Neural cell (in vitro differentiated cells): ENCODE results near the gene FBXO46. TPM values are rescaled to one million over a fixed set of nuclear protein-coding genes. Genes with fewer than 3 reads are reported as not detected.

ENCODE experiments used
- H2AFZ ChIP-seq: fragments of 200-600, 300-800 bp; sonication (generic), shearing (Covaris generic); 2 replicates; pipeline ENCODE4 v1.6.0; 2014; ENCODE audit warnings: low read depth, mild to moderate bottlenecking, antibody characterized with exemption, low read length, moderate library complexity
- H3F3A ChIP-seq: fragments of 200-600 bp; shearing (Covaris generic); 2 replicates; pipeline ENCODE4 v1.6.1; 2016; ENCODE audit warnings: mild to moderate bottlenecking, moderate library complexity, mixed read lengths, antibody characterized with exemption, low read length; ENCODE audit not compliant: insufficient read depth, poor library complexity, severe bottlenecking
- H3K27ac ChIP-seq: fragments of 200-600, 300-800 bp; sonication (generic), shearing (Covaris generic); 2 replicates; pipeline ENCODE4 v1.5.1; 2014; ENCODE audit warnings: mild to moderate bottlenecking, low read length, moderate library complexity
- H3K27me3 ChIP-seq: fragments of 300-800, 200-600 bp; sonication (generic), shearing (Covaris generic); 2 replicates; pipeline ENCODE4 v1.6.0; 2014; ENCODE audit warnings: mild to moderate bottlenecking, low read depth, low read length, moderate library complexity; ENCODE audit not compliant: insufficient read depth
- H3K36me3 ChIP-seq: fragments of 300-800, 200-600 bp; sonication (generic), shearing (Covaris generic); 2 replicates; pipeline ENCODE4 v1.5.1; 2014; ENCODE audit warnings: mild to moderate bottlenecking, antibody characterized with exemption, low read length, moderate library complexity; ENCODE audit not compliant: insufficient read depth
- H3K4me2 ChIP-seq: fragments of 300-800, 200-600 bp; sonication (generic), shearing (Covaris generic); 2 replicates; pipeline ENCODE4 v1.6.0; 2014; ENCODE audit warnings: mild to moderate bottlenecking, low read length
- H3K4me3 ChIP-seq: fragments of 300-800, 200-600 bp; sonication (generic), shearing (Covaris generic); 2 replicates; pipeline ENCODE4 v1.5.1; 2014; ENCODE audit warnings: mild to moderate bottlenecking, low read length, moderate library complexity
- H3K79me2 ChIP-seq: fragments of 200-600 bp; shearing (Covaris generic); replicated peaks from 2 replicates; pipeline ENCODE4 v1.6.0; 2014; ENCODE audit warnings: mild to moderate bottlenecking, low read length, moderate library complexity; ENCODE audit not compliant: insufficient read depth
- H3K9ac ChIP-seq: fragments of 300-800, 200-600 bp; sonication (generic), shearing (Covaris generic); 2 replicates; pipeline ENCODE4 v1.6.1; 2016; ENCODE audit warnings: mild to moderate bottlenecking, low read length, mixed read lengths
- H3K9me2 ChIP-seq: fragments of 200-600 bp; shearing (Covaris generic); 2 replicates; pipeline ENCODE4 v1.6.1; 2016; ENCODE audit warnings: mild to moderate bottlenecking, low read length, mixed read lengths; ENCODE audit not compliant: insufficient read depth
- H3K9me3 ChIP-seq: fragments of 200-600, 300-800 bp; sonication (generic), shearing (Covaris generic); 2 replicates; pipeline ENCODE4 v1.6.1; 2016; ENCODE audit warnings: mild to moderate bottlenecking, mixed run types, low read length, moderate library complexity, mixed read lengths
- H4K20me1 ChIP-seq: fragments of 200-600 bp; shearing (Covaris generic); 2 replicates; pipeline ENCODE4 v1.6.1; 2016; ENCODE audit warnings: mild to moderate bottlenecking, mixed run types; ENCODE audit not compliant: insufficient read depth
- EP300 ChIP-seq: fragments of 450-650 bp; conservative IDR thresholded peaks from 2 replicates; pipeline ENCODE4 v1.6.1; 2014; ENCODE audit warnings: antibody characterized with exemption, mild to moderate bottlenecking, moderate library complexity; ENCODE audit not compliant: poor library complexity, severe bottlenecking
- EZH2 ChIP-seq: fragments of 200-600, 300-800 bp; shearing (Covaris generic), sonication (generic); IDR thresholded peaks from 2 replicates; pipeline ENCODE4 v1.6.1; 2014; ENCODE audit warnings: antibody characterized with exemption, low read length, borderline replicate concordance, mild to moderate bottlenecking; ENCODE audit not compliant: insufficient read depth, poor library complexity, severe bottlenecking
- MXI1 ChIP-seq: fragments of 450-650 bp; conservative IDR thresholded peaks from 2 replicates; pipeline ENCODE4 v1.6.1; 2014; ENCODE audit warnings: antibody characterized with exemption, mild to moderate bottlenecking; ENCODE audit not compliant: poor library complexity, severe bottlenecking
- POLR2AphosphoS5 ChIP-seq: IDR thresholded peaks from 2 replicates; pipeline ENCODE4 v1.6.1; 2012
- RAD21 ChIP-seq: fragments of 450-650 bp; conservative IDR thresholded peaks from 2 replicates; pipeline ENCODE4 v1.6.1; 2014; ENCODE audit warnings: antibody characterized with exemption, mild to moderate bottlenecking, moderate library complexity
- SMC3 ChIP-seq: fragments of 450-650 bp; conservative IDR thresholded peaks from 2 replicates; pipeline ENCODE4 v1.6.1; 2014; ENCODE audit warnings: antibody characterized with exemption, mild to moderate bottlenecking, moderate library complexity; ENCODE audit not compliant: poor library complexity
- TAF1 ChIP-seq: IDR thresholded peaks from 2 replicates; pipeline ENCODE4 v1.6.1; 2012; ENCODE audit warnings: low read depth
- polyA plus RNA-seq: library from polyadenylated mRNA; depleted of rRNA; stranded (reverse); fragments of >200 nt; gene quantifications from 2 replicates; pipeline ENCODE4 v1.2.3, GENCODE V29; 2014
- TF ChIP-seq, protein P1 (sequence below): IDR thresholded peaks from 2 replicates; pipeline ENCODE4 v1.6.1; 2012; ENCODE audit warnings: borderline replicate concordance
- TF ChIP-seq, protein P2 (sequence below): fragments of 450-650 bp; IDR thresholded peaks from 2 replicates; pipeline ENCODE4 v1.5.1; 2014; ENCODE audit warnings: antibody characterized with exemption, mild to moderate bottlenecking, moderate library complexity; ENCODE audit not compliant: poor library complexity, severe bottlenecking

Gene FBXO46
- polyA plus RNA-seq, 1 donor from 2014 or later: 12.5 TPM

DNA sequence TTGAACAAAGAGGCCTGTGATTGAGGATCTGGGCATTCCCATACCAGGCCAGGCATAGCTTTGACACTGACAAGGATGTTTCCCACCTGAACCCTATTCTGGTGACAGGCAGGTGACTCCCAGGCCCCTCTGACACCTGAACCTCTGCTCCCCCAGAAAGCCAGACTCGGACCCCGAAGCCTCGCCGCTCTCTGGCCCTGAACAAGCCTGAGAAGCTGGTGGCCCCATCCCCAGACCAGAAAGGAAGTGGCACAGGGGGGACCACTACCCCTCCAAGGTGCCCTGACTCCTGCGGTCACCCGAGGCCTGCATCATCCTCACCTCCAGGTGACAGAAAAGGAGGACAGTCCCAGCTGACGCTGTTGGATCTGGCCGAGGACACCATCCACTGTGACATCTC is 23.6 kb upstream of the FBXO46 start:
- no peak overlapping the region for H3K27ac ChIP-seq
- no peak for TF ChIP-seq SMC3
- TF ChIP-seq, protein P1, sequence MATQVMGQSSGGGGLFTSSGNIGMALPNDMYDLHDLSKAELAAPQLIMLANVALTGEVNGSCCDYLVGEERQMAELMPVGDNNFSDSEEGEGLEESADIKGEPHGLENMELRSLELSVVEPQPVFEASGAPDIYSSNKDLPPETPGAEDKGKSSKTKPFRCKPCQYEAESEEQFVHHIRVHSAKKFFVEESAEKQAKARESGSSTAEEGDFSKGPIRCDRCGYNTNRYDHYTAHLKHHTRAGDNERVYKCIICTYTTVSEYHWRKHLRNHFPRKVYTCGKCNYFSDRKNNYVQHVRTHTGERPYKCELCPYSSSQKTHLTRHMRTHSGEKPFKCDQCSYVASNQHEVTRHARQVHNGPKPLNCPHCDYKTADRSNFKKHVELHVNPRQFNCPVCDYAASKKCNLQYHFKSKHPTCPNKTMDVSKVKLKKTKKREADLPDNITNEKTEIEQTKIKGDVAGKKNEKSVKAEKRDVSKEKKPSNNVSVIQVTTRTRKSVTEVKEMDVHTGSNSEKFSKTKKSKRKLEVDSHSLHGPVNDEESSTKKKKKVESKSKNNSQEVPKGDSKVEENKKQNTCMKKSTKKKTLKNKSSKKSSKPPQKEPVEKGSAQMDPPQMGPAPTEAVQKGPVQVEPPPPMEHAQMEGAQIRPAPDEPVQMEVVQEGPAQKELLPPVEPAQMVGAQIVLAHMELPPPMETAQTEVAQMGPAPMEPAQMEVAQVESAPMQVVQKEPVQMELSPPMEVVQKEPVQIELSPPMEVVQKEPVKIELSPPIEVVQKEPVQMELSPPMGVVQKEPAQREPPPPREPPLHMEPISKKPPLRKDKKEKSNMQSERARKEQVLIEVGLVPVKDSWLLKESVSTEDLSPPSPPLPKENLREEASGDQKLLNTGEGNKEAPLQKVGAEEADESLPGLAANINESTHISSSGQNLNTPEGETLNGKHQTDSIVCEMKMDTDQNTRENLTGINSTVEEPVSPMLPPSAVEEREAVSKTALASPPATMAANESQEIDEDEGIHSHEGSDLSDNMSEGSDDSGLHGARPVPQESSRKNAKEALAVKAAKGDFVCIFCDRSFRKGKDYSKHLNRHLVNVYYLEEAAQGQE: no peak
- TF ChIP-seq EZH2: no peak
- no peak for TF ChIP-seq EP300
- no peak for TF ChIP-seq TAF1
- no peak for TF ChIP-seq RAD21
- TF ChIP-seq MXI1: no peak
- TF ChIP-seq, protein P2, sequence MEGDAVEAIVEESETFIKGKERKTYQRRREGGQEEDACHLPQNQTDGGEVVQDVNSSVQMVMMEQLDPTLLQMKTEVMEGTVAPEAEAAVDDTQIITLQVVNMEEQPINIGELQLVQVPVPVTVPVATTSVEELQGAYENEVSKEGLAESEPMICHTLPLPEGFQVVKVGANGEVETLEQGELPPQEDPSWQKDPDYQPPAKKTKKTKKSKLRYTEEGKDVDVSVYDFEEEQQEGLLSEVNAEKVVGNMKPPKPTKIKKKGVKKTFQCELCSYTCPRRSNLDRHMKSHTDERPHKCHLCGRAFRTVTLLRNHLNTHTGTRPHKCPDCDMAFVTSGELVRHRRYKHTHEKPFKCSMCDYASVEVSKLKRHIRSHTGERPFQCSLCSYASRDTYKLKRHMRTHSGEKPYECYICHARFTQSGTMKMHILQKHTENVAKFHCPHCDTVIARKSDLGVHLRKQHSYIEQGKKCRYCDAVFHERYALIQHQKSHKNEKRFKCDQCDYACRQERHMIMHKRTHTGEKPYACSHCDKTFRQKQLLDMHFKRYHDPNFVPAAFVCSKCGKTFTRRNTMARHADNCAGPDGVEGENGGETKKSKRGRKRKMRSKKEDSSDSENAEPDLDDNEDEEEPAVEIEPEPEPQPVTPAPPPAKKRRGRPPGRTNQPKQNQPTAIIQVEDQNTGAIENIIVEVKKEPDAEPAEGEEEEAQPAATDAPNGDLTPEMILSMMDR: no peak
- no peak for TF ChIP-seq POLR2AphosphoS5
- no peaks in the 10 kb centered on the region for H3K27me3 ChIP-seq
- no peak overlapping the region for H3K4me2 ChIP-seq
- H4K20me1 ChIP-seq: no peaks in the 10 kb centered on the region
- H3K9me3 ChIP-seq: no peaks in the 10 kb centered on the region
- no peaks in the 10 kb centered on the region for H3K36me3 ChIP-seq
- H3K9ac ChIP-seq: no peak overlapping the region
- no peak overlapping the region for H3K4me3 ChIP-seq
- H2AFZ ChIP-seq: no peak overlapping the region
- no peaks in the 10 kb centered on the region for H3K79me2 ChIP-seq
- H3K9me2 ChIP-seq: no peaks in the 10 kb centered on the region
- no peaks in the 10 kb centered on the region for H3F3A ChIP-seq

DNA sequence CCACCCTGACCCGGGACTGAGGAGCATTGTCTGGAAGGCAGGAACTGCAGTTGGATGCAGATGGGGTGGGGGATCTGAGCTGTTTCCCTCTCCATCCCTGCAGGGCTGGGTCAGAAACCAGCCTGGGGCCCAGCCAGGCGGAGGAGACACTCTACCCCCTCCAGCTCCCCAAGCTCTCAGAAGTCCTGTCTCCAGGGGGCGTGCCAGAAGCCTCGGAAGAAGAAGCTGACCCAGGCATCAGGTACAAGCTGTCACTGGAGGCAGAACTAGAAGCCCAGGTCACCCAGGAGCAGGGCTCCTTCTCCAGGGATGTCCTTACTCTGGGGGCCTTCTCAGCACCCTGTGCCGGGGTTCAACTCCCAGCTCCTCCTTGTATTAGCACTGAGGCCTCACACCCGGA is 22.9 kb upstream of the FBXO46 start:
- H3K4me3 ChIP-seq: no peak overlapping the region
- H3K36me3 ChIP-seq: no peaks in the 10 kb centered on the region
- no peak overlapping the region for H3K4me2 ChIP-seq
- H4K20me1 ChIP-seq: no peaks in the 10 kb centered on the region
- no peaks in the 10 kb centered on the region for H3F3A ChIP-seq
- H3K27me3 ChIP-seq: no peaks in the 10 kb centered on the region
- H3K27ac ChIP-seq: no peak overlapping the region
- H2AFZ ChIP-seq: no peak overlapping the region
- no peaks in the 10 kb centered on the region for H3K79me2 ChIP-seq
- H3K9me3 ChIP-seq: no peaks in the 10 kb centered on the region
- no peak overlapping the region for H3K9ac ChIP-seq
- H3K9me2 ChIP-seq: no peaks in the 10 kb centered on the region
- TF ChIP-seq TAF1 (no peak), SMC3 (no peak), MXI1 (no peak), RAD21 (no peak), EZH2 (no peak), POLR2AphosphoS5 (no peak), EP300 (no peak)
- TF ChIP-seq, protein P2: no peak
- TF ChIP-seq, protein P1: no peak
